ENCODE data around the gene MCCD1.

- TF ChIP-seq, protein P1, sequence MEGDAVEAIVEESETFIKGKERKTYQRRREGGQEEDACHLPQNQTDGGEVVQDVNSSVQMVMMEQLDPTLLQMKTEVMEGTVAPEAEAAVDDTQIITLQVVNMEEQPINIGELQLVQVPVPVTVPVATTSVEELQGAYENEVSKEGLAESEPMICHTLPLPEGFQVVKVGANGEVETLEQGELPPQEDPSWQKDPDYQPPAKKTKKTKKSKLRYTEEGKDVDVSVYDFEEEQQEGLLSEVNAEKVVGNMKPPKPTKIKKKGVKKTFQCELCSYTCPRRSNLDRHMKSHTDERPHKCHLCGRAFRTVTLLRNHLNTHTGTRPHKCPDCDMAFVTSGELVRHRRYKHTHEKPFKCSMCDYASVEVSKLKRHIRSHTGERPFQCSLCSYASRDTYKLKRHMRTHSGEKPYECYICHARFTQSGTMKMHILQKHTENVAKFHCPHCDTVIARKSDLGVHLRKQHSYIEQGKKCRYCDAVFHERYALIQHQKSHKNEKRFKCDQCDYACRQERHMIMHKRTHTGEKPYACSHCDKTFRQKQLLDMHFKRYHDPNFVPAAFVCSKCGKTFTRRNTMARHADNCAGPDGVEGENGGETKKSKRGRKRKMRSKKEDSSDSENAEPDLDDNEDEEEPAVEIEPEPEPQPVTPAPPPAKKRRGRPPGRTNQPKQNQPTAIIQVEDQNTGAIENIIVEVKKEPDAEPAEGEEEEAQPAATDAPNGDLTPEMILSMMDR (IDR thresholded peaks at IDR 0.05), result no peak
- no peak for TF ChIP-seq POLR2AphosphoS5 (IDR thresholded peaks at IDR 0.05; ENCODE audit: low read depth, low read length)
- TF ChIP-seq TCF7L2 (IDR thresholded peaks at IDR 0.05; ENCODE audit: low read depth, low read length), result no peak
- no peak for TF ChIP-seq REST (IDR thresholded peaks at IDR 0.05; ENCODE audit: insufficient read depth in 1 of 2, low read depth in 2 of 2, low read length in 1 of 2)
- TF ChIP-seq SIN3A (IDR thresholded peaks at IDR 0.05; ENCODE audit: borderline replicate concordance, insufficient read depth, low read depth, low read length), result no peak
Observed at GRCh38 chr6:31574106-31575061, 45.6 kb downstream of the MCCD1 start.

Measured in Panc1 (cell line).